GM19023 (cell line): ENCODE data around the gene MSH2.

ENCODE experiments used
- ATAC-seq: cut with Tn5 transposase; IDR thresholded peaks from one replicate; pipeline ENCODE4 v1.9.1; 2021; ENCODE audit warnings: mild to moderate bottlenecking, moderate library complexity; ENCODE audit not compliant: unreplicated experiment

The MSH2 gene

GRCh38 chr2:47528874-47529273 lies 125.9 kb downstream of the MSH2 start:
- no peak for ATAC-seq

GRCh38 chr2:47530105-47530760 lies 127.3 kb downstream of the MSH2 start:
- no peak for ATAC-seq

GRCh38 chr2:47531378-47532042 lies 128.6 kb downstream of the MSH2 start:
- ATAC-seq, result no peak
